H1 (cell line): ENCODE measurements around the gene NAA10. TPM values are rescaled to one million over a fixed set of nuclear protein-coding genes. Genes with fewer than 3 reads are reported as not detected.

Source experiments
- CTCF ChIA-PET: fragments of 300-600 bp; sonication (Branson Sonifier 250); formaldehyde crosslinking; loops from one replicate; lab custom pipeline; 2021; ENCODE audit not compliant: partially characterized antibody; lab: Charles Lee
- POLR2A ChIA-PET: fragments of 300-600 bp; sonication (Branson Sonifier 250); formaldehyde crosslinking; loops from one replicate; lab custom pipeline; 2021; ENCODE audit warnings: inconsistent platforms; ENCODE audit not compliant: partially characterized antibody; lab: Charles Lee
- DNase-seq, 2 experiments: peaks; one replicate each; pipeline versions ENCODE4 v3.0.0 to v3.0.0-alpha.2; 2010 to 2022; ENCODE audit warnings: low spot score in 2 of 2, low read depth in 1 of 2, mixed read lengths in 1 of 2
- FAIRE-seq: peaks from 2 replicates; lab custom pipeline; 2011; peaks lifted over from hg19 to GRCh38; lab: Jason Lieb, UNC
- H2AFZ ChIP-seq: 2 replicates; pipeline ENCODE4 v1.8.1; 2012; ENCODE audit warnings: low read length, inconsistent platforms
- H2AK5ac ChIP-seq: 2 replicates; pipeline ENCODE4 v1.6.1; 2013; ENCODE audit warnings: low read depth, low read length
- H2BK120ac ChIP-seq: replicated peaks from 2 replicates; pipeline ENCODE3; 2013; ENCODE audit warnings: low read depth, low read length, inconsistent platforms
- H2BK12ac ChIP-seq: 2 replicates; pipeline ENCODE4 v1.6.1; 2013; ENCODE audit warnings: low read depth, low read length
- H2BK15ac ChIP-seq: 2 replicates; pipeline ENCODE4 v1.6.1; 2013; ENCODE audit warnings: low read length
- H2BK20ac ChIP-seq: 2 replicates; pipeline ENCODE4 v1.6.1; 2013; ENCODE audit warnings: low read length
- H2BK5ac ChIP-seq: 2 replicates; pipeline ENCODE4 v1.6.1; 2013; ENCODE audit warnings: low read depth, low read length
- H3K14ac ChIP-seq: 2 replicates; pipeline ENCODE4 v1.6.1; 2013; ENCODE audit warnings: inconsistent platforms; ENCODE audit not compliant: insufficient read length
- H3K18ac ChIP-seq: 2 replicates; pipeline ENCODE4 v1.6.1; 2013; ENCODE audit warnings: low read length; ENCODE audit errors: extremely low read depth
- H3K23ac ChIP-seq: 2 replicates; pipeline ENCODE4 v1.6.1; 2013; ENCODE audit warnings: inconsistent platforms; ENCODE audit not compliant: insufficient read length
- H3K23me2 ChIP-seq: 2 replicates; pipeline ENCODE4 v1.6.1; 2013; ENCODE audit warnings: low read depth, low read length
- H3K27ac ChIP-seq: 2 replicates; pipeline ENCODE4 v1.6.1; 2011; ENCODE audit warnings: low read depth, low read length, inconsistent platforms
- H3K27me3 ChIP-seq, 4 experiments: replicated peaks in 1 of 4; 1 replicate in 1 of 4; 2 replicates in 3 of 4; pipeline versions ENCODE4 v1.6.1 to v1.8.1; 2011 to 2013; ENCODE audit warnings: low read length in 3 of 4, mild to moderate bottlenecking in 3 of 4, inconsistent platforms in 2 of 4, mixed read lengths in 2 of 4, moderate library complexity in 1 of 4; ENCODE audit not compliant: control insufficient read depth in 3 of 4, insufficient read depth in 3 of 4; ENCODE audit errors: extremely low read depth in 1 of 4
- H3K36me3 ChIP-seq, 4 experiments: 2 replicates each; pipeline versions ENCODE4 v1.6.1 to v1.8.1; 2011 to 2013; ENCODE audit warnings: mild to moderate bottlenecking in 4 of 4, low read length in 3 of 4, moderate library complexity in 2 of 4, control low read depth in 1 of 4, inconsistent platforms in 1 of 4; ENCODE audit not compliant: insufficient read depth in 4 of 4, control insufficient read depth in 2 of 4
- H3K4ac ChIP-seq: replicated peaks from 2 replicates; pipeline ENCODE3; 2013; ENCODE audit warnings: low read length, low read depth, mixed read lengths, inconsistent platforms; ENCODE audit not compliant: insufficient read length
- H3K4me1 ChIP-seq, 4 experiments: replicated peaks in 1 of 4; 1 replicate in 1 of 4; 2 replicates in 3 of 4; pipeline versions ENCODE4 v1.6.1 to v1.8.1; 2011 to 2013; ENCODE audit warnings: low read length in 3 of 4, inconsistent platforms in 2 of 4, mixed read lengths in 1 of 4; ENCODE audit not compliant: insufficient read depth in 4 of 4, control insufficient read depth in 3 of 4
- H3K4me2 ChIP-seq, 2 experiments: 2 replicates each; pipeline versions ENCODE4 v1.6.1 to v1.8.1; 2011 to 2013; ENCODE audit warnings: low read depth in 2 of 2, low read length in 2 of 2, control low read depth in 1 of 2, inconsistent platforms in 1 of 2, mild to moderate bottlenecking in 1 of 2; ENCODE audit not compliant: insufficient read depth in 1 of 2
- H3K4me3 ChIP-seq, 4 experiments: fragments of 200-600, 300-600 bp in 1 of 4; sonication (generic), shearing (Covaris generic), sonication (Bioruptor Twin) in 1 of 4; 2 replicates each; pipeline versions ENCODE4 v1.5.1 to v1.8.1; 2011 to 2016; ENCODE audit warnings: low read length in 4 of 4, low read depth in 3 of 4, control low read depth in 2 of 4, inconsistent platforms in 2 of 4, mild to moderate bottlenecking in 2 of 4, mixed read lengths in 1 of 4, moderate library complexity in 1 of 4; ENCODE audit not compliant: insufficient read depth in 2 of 4; ENCODE audit errors: extremely low read depth in 1 of 4
- H3K56ac ChIP-seq: replicated peaks from 2 replicates; pipeline ENCODE3; 2013; ENCODE audit warnings: low read depth, mild to moderate bottlenecking, mixed read lengths, low read length, inconsistent platforms; ENCODE audit not compliant: insufficient read length
- H3K79me1 ChIP-seq: 2 replicates; pipeline ENCODE4 v1.6.1; 2013; ENCODE audit warnings: low read depth, low read length, control low read depth
- H3K79me2 ChIP-seq, 2 experiments: 2 replicates each; pipeline versions ENCODE4 v1.6.1 to v1.8.1; 2012 to 2013; ENCODE audit warnings: low read length in 2 of 2, mild to moderate bottlenecking in 2 of 2, inconsistent platforms in 1 of 2; ENCODE audit not compliant: insufficient read depth in 2 of 2, control insufficient read depth in 1 of 2
- H3K9ac ChIP-seq, 4 experiments: replicated peaks in 1 of 4; 1 replicate in 1 of 4; 2 replicates in 3 of 4; pipeline versions ENCODE4 v1.6.1 to v1.8.1; 2011 to 2013; ENCODE audit warnings: low read depth in 3 of 4, low read length in 3 of 4, control low read depth in 2 of 4, mild to moderate bottlenecking in 2 of 4, moderate library complexity in 2 of 4, inconsistent platforms in 1 of 4; ENCODE audit errors: extremely low read depth in 1 of 4
- H3K9me3 ChIP-seq, 2 experiments: 2 replicates each; pipeline versions ENCODE4 v1.6.1 to v1.8.1; 2012 to 2013; ENCODE audit warnings: mild to moderate bottlenecking in 2 of 2, moderate library complexity in 2 of 2, control low read depth in 1 of 2, inconsistent platforms in 1 of 2, low read depth in 1 of 2, low read length in 1 of 2, mixed read lengths in 1 of 2; ENCODE audit not compliant: insufficient read depth in 2 of 2
- H4K20me1 ChIP-seq, 2 experiments: replicated peaks in 1 of 2; 2 replicates each; pipeline versions ENCODE3 to v1.8.1; 2011 to 2013; ENCODE audit warnings: inconsistent platforms in 2 of 2, low read length in 2 of 2, mild to moderate bottlenecking in 1 of 2; ENCODE audit not compliant: insufficient read depth in 2 of 2, control insufficient read depth in 1 of 2
- H4K5ac ChIP-seq: 2 replicates; pipeline ENCODE4 v1.6.1; 2013; ENCODE audit warnings: low read length, low read depth, mixed read lengths, inconsistent platforms; ENCODE audit not compliant: insufficient read length
- H4K8ac ChIP-seq: 2 replicates; pipeline ENCODE4 v1.8.0; 2013; ENCODE audit warnings: mild to moderate bottlenecking, moderate library complexity, low read length, inconsistent platforms; ENCODE audit not compliant: insufficient read depth; ENCODE audit errors: extremely low read depth
- H4K91ac ChIP-seq: replicated peaks from 2 replicates; pipeline ENCODE3; 2013; ENCODE audit warnings: low read length, mixed read lengths, inconsistent platforms; ENCODE audit not compliant: insufficient read length
- BACH1 ChIP-seq: IDR thresholded peaks from 2 replicates; pipeline ENCODE4 v1.6.1; 2012; ENCODE audit warnings: low read length, improper control_type of control experiment
- CHD2 ChIP-seq: IDR thresholded peaks from 2 replicates; pipeline ENCODE4 v1.6.1; 2012; ENCODE audit warnings: low read length, improper control_type of control experiment
- JUND ChIP-seq: IDR thresholded peaks from 2 replicates; pipeline ENCODE4 v1.6.1; 2011; ENCODE audit warnings: mild to moderate bottlenecking, improper control_type of control experiment, low read length
- NANOG ChIP-seq: IDR thresholded peaks from 2 replicates; pipeline ENCODE4 v1.6.1; 2011; ENCODE audit warnings: low read length, low read depth, mild to moderate bottlenecking, inconsistent platforms; ENCODE audit not compliant: insufficient read depth, poor library complexity, severe bottlenecking
- TBP ChIP-seq: IDR thresholded peaks from 2 replicates; pipeline ENCODE4 v1.6.1; 2011; ENCODE audit warnings: low read depth, low read length, improper control_type of control experiment
- TCF12 ChIP-seq: IDR thresholded peaks from 2 replicates; pipeline ENCODE4 v1.6.1; 2011; ENCODE audit warnings: low read depth, mild to moderate bottlenecking, low read length
- WGBS, 2 experiments: shearing (Covaris generic) in 1 of 2; methylation state at CpG; one replicate each; pipeline versions ENCODE4 v1.1.6 to v1.1.7; 2013 to 2015; ENCODE audit warnings: low lambda C conversion rate in 2 of 2, mixed read lengths in 2 of 2, inconsistent platforms in 1 of 2, low coverage in 1 of 2, missing lambda C conversion rate in 1 of 2; ENCODE audit not compliant: insufficient replicate concordance in 2 of 2, insufficient coverage in 1 of 2, insufficient read length in 1 of 2; ENCODE audit errors: extremely low coverage in 1 of 2, missing lambda C conversion rate in 1 of 2; 5-methylcytosine and 5-hydroxymethylcytosine counted together
- polyA plus RNA-seq, 7 experiments: library from polyadenylated mRNA; depleted of rRNA in 3 of 7; stranded (reverse) in 5 of 7; unstranded in 2 of 7; fragments of >200 nt in 5 of 7; fragments of 200-250 nt in 2 of 7; gene quantifications; 1 replicate in 5 of 7; 2 replicates in 1 of 7; 4 replicates in 1 of 7; pipeline versions ENCODE4 v1.2.1 to v1.2.3, GENCODE V29; 2011 to 2013; ENCODE audit warnings: missing spikeins in 2 of 7, mixed read lengths in 2 of 7
- total RNA-seq: library from RNA; stranded (reverse); fragmentation: NEBNext Ultra II Directional; extraction: Animal tissue kit (Norgen Biotek cat#: 25700); gene quantifications from 2 replicates; pipeline ENCODE4 v1.2.1, GENCODE V29; 2021

Gene NAA10
- total and polyA plus RNA-seq, 2 of the 8 experiments (the other 6 are each of a cell fraction or from before 2014, with no cell fraction given) = 80.4 to 98.8 TPM

DNA sequence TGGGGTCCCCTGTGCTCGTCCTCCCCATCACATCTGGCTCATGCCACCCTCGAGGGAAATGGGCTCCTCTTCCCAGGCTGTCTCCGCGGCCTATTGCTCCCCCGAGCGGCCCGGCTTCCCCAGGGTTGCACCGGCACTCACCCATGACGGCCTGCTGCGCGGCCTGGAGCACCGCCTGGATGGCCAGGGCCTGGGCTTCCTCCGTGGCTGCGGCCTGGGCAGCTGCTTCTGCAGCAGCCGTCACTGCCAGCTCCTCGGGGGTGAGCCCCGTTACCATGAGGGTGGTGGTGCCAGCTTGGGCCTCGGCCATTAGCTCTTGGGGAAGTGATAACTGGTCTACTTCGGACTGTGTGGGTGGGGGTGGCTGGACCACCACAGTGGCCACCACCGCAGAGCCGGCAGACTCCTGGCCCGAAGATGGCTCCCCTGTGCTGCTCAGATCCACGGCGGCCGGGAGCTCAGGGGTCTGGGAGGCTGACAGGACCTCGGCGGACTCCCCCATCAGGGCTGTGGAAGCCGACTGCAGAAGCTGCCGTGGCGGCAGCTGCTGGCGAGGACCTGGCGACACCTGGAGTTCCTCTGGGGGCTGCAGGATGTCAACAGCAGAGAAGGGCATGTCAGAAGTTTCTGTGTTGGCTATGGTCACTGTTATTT is 17.7 kb upstream of the NAA10 start:
- no peak overlapping the region for H2AK5ac ChIP-seq
- H3K27ac ChIP-seq = no peak overlapping the region; the same call in 1 of the 2 replicates
- no peak overlapping the region for H3K18ac ChIP-seq
- no peak overlapping the region for H3K4ac ChIP-seq
- H3K36me3 ChIP-seq = peaks cover 26 to 75% (median 54%) of the 10 kb centered on the region in 4 experiments; a peak in 7 of 8 replicates
- H3K56ac ChIP-seq = no peak overlapping the region
- FAIRE-seq (no peak), DNase-seq (no peak)
- no peaks in the 10 kb centered on the region for H3K79me1 ChIP-seq
- H3K4me3 ChIP-seq = no peak overlapping the region
- no peak overlapping the region for H3K9ac ChIP-seq
- H4K91ac ChIP-seq = no peak overlapping the region
- H3K23ac ChIP-seq = no peak overlapping the region
- no peaks in the 10 kb centered on the region for H3K27me3 ChIP-seq
- ChIA-PET CTCF (interaction anchor here (0.9 to 11.1 kb wide), 7 partner anchors 7 to 189 kb away, joined by 3 to 272 read pairs (median 3); partner anchors contain the start of genes ARHGAP4, HCFC1, NAA10 and PLXNB3), POLR2A (interaction anchor here (0.9 to 1.7 kb wide), 6 partner anchors 9 to 29 kb away, joined by 3 to 7 read pairs (median 3); partner anchors contain the start of genes ARHGAP4 and HCFC1)
- no peaks in the 10 kb centered on the region for H3K23me2 ChIP-seq
- no peaks in the 10 kb centered on the region for H3K79me2 ChIP-seq
- H4K8ac ChIP-seq = no peak overlapping the region; the same call in 1 of the 2 replicates
- no peak overlapping the region for H2BK12ac ChIP-seq
- H3K9me3 ChIP-seq = no peaks in the 10 kb centered on the region
- H3K4me2 ChIP-seq = no peak overlapping the region
- H2BK120ac ChIP-seq = no peak overlapping the region
- TF ChIP-seq BACH1 (no peak), JUND (no peak), NANOG (no peak), TCF12 (no peak), CHD2 (no peak), TBP (no peak)
- TF ChIP-seq, all 59 proteins: peak for 0
- no peak overlapping the region for H2BK15ac ChIP-seq
- H2BK5ac ChIP-seq = no peak overlapping the region
- H2AFZ ChIP-seq = no peak overlapping the region
- 96% methylated on average over 18 of the region's 32 CpGs; no CpG with 5 or more reads in 1 of the 2 experiments for WGBS, 2 experiments
- peaks cover 0 to 4% of the 10 kb centered on the region in 2 experiments for H4K20me1 ChIP-seq
- H3K4me1 ChIP-seq = peaks cover 0 to 11% (median 1%) of the 10 kb centered on the region in 4 experiments; a peak in 3 of 7 replicates
- no peak overlapping the region for H3K14ac ChIP-seq
- H4K5ac ChIP-seq = no peak overlapping the region
- H2BK20ac ChIP-seq = no peak overlapping the region
